DMS 273 (cell line): ENCODE data around the gene MRS2.

Experiments
- DNase-seq: peaks from one replicate; lab custom pipeline; 2025; ENCODE audit not compliant: unreplicated experiment; lab: John Stamatoyannopoulos, UW

The MRS2 gene

DNA sequence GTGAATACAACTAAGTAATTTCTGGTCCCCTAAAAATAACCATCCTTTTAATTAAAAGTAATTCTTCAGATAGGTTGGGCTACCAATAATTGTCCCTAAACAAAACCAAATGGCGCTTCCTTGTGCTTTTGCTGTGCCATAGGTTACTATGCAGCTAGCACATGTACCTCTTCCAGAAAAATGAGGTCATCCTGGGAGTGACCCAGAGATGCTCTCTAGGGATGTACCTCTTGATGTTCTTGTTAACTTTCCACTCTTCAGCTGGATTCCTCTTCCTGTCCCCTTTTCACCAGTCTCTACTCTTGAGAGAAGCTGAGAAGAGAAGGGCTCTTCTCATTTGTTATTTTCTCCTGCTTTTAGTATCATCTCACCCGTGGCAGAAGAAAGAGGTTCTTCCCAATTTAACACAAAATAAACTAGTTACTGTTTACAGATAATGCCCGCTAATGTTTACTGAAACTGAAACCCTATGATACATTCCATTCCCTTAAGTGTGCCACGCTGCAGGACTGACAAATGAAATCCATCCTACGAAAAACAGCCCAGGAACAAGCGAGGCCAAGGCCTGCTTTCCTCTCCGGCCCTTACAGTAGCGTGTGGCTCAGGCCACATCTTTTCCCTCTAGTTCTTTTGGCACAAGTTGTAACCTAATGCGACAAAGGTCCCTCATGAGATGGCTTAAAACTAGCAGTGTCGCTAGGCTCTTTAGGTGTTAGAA lies 24.2 kb downstream of the MRS2 start:
- no peak for DNase-seq

GRCh38 chr6:24428615-24429014 lies 25.9 kb downstream of the MRS2 start:
- no peak for DNase-seq

- DNase-seq: no peak
Observed at GRCh38 chr6:24429146-24429545, 26.4 kb downstream of the MRS2 start.

GRCh38 chr6:24430086-24430485 lies 27.4 kb downstream of the MRS2 start:
- no peak for DNase-seq

DNA sequence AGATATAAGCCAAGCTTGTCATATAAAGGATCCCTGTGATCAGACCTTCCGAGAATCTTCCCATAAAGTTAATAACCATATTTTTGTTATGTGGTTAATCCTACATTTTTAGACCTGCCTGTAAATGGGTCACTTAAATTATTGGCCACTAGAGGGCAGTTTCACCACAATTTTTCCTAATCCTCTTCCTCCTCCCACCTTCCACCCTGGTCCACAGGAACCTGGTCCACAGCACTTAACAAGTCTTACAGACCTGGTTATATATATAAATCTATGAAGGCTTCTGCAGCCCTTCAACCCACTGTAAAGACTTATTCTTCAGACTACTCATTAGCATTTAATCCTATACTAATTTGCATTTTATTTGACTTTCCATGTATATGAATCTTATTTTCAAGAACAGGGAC lies 28.3 kb downstream of the MRS2 start:
- peak; percentile 72 for DNase-seq

DNA sequence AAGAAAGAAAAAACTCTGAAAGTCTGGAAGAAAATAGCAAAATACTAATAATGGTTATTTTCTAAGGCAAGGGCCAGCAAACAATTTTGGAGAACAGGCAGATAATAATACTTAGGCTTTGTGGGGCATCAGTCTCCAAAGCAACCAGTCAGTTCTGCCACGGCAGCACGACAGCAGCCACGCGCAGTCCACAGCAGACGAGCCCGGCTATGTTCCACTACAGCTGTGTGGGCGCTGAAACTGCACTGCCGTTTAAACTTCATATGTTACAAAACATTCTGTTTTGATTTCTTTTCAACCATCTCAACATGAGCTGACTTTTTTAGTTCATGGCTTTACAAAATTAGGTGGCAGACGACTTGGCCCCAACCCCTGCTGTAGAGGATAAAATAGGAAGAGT lies 29.9 kb downstream of the MRS2 start:
- no peak for DNase-seq

- no peak for DNase-seq
Observed at GRCh38 chr6:24436979-24437378, 34.2 kb downstream of the MRS2 start.

DNA sequence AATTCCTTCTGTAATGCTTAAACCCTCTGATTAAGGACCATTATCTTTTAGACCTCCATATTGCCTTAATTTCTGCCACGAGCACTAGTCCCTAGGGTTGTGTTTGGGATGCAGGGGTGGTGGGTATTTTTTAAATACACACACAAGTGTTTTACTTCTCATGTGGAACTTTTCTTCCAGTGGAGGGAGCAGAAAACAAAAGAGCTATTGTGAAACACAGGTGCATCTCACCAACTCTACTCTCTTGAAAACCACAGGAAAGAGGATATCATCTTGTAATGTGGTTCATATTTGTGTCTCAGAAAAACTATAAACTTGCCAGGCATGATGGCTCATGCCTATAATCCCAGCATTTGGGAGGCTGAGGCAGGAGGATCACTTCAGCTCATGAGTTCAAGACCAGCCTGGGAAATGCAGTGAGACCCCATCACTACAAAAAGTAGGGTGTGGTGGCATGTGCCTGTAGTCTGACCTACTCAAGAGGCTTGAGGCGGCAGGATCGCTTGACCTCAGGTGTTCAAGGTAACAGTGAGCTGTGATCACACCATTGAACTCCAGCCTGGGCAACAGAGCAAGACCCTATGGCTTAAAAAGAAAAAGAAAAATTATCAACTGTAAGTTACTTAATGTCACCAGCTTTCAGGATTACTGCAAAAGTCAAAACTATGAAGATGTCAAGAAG lies 37.3 kb downstream of the MRS2 start:
- no peak for DNase-seq

- DNase-seq: no peak
Observed at GRCh38 chr6:24440897-24441598, 38.3 kb downstream of the MRS2 start.

DNA sequence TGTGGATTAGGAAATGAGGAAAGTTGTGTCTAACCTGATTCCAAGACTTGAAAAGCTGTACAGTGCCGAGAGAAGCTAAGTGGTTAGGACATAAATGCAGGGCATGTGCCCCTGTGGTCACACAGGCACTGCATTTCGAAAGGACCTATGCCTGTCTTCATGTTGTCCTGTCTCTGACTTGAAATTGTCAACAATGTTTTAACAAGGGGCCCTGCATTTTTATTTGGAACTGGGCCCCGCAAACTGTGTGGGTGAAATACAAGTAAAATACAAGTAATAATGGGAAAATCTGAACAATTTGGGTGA lies 38.8 kb downstream of the MRS2 start:
- DNase-seq: no peak

DNA sequence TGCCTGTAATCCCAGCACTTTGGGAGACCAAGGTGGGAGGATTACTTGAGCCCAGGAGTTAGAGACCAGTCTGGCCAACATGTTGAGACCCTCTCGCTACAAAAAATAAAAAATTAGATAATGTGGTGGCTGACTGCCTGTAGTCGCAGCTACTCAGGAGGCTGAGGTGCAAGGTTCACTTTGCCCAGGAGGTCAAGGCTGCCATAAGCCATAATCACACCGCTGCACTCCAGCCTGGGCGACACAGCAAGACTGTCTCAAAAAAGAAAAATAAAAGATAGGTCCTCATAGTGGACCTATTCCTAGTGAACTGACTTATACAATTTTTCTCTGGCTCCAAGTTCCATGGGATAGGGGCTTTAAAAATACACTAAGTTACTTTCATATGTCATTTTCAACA lies 41.9 kb downstream of the MRS2 start:
- DNase-seq: no peak

- DNase-seq: no peak
Observed at GRCh38 chr6:24445704-24446103, 43.0 kb downstream of the MRS2 start.

DNA sequence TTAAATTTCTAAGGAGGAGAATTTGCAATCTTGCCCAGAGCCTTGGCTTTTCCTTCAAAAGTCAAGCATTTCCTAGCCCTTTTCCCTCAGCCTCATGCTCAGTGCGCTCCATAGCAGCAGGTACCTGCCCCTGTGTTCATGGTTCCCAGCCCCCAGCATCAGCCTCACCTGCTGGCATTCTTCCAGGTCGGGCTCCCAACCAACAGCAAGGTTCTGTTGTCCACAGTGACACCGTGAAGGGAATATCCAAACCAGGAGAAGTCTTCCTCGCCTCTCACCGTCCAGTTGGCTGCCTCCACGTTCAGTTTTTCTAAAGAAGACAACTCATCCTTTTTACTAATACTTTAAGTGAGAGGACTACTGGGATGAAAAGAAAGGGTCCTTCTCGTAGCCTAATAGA lies 43.9 kb downstream of the MRS2 start:
- no peak for DNase-seq

DNA sequence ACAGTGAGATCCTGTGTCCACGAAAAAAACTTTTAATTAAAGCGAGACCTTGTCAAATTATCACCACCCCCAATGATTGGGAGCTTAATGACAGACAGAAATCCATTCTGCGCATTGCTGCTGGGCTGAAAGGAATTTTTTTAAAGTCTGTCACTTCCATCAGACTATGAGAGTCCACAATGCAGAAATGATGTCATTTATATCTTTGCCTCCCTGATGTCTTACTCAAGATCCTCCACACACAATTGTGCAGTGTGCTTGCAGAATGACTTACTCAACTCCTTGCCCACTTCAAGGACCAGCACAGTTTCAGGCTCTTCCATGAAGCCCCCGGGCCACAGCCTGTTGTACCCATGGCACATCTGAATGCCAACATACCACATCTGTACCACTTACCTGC lies 45.7 kb downstream of the MRS2 start:
- DNase-seq: no peak

DNA sequence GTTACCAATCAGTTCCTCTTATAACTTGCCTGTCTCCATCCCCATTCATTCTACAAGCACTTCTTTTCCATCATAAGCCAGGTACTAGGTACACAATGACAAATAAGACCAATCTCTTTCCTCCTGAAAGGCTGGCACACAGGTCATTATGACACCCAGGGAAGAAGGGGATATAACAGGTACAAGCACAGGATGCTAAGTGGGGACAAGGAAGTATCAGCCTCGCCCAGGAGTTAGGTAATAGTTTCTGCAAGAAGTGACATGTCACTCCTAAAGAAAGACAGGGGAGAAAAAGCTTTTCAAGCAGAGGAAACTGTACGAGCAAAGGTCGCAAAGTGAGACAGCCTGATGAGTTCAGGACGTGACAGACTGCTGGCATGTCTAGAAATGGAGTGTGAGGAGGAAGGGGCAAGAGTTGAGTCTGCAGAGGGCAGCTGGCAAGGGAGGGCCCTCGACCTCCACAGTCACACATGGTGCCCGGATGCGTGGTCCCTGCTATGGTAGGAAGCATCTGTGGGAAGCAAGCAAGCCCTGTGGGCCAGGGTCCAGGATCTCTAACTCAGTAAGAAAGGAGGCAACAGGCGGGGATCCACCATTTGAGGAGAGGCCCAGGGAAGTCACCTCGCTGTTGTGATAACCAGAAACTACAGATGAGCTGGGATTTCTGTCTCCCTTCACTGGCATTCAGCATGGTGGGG lies 46.2 kb downstream of the MRS2 start:
- no peak for DNase-seq

DNA sequence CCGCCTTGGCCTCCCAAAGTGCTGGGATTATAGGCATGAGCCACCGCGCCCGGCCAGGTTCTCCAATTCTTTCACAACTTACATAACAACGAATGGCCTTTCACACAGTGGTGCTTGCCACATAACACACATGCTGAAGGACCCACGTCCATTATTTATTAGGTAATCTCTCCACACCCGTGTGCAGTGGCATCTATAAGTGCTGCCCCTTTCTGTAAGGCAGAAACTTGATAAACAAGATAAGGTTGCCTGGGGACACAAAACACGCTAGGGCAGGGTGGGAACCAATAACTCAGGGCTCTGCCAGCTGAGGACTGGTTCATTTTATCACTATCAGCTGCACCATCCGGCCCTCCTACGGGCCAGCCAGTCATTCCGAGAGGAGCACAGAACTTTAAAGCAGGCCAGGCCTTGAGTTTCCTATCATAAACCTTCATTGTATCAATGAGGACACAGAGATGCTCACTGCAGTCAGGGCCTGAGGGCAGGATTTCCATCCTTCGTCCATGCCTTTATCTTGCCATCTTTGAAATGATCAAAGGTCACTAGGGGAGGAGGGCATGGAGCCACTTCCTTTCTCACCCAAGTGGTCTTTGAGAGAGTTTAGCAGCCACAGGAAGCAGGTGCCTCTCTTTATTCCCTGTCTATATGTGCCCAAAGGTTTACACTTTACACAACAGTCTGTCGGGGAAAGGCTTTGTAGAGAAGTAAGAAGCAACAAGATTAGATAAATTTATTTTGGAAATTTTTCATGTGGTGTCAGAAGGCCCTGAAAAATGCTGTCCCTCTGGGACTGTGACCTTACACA lies 49.0 kb downstream of the MRS2 start:
- no peak for DNase-seq

- DNase-seq: no peak
Observed at GRCh38 chr6:24453921-24454320, 51.2 kb downstream of the MRS2 start.

- no peak for DNase-seq
Observed at GRCh38 chr6:24454452-24454851, 51.7 kb downstream of the MRS2 start.

GRCh38 chr6:24455061-24455460 lies 52.3 kb downstream of the MRS2 start:
- no peak for DNase-seq

DNA sequence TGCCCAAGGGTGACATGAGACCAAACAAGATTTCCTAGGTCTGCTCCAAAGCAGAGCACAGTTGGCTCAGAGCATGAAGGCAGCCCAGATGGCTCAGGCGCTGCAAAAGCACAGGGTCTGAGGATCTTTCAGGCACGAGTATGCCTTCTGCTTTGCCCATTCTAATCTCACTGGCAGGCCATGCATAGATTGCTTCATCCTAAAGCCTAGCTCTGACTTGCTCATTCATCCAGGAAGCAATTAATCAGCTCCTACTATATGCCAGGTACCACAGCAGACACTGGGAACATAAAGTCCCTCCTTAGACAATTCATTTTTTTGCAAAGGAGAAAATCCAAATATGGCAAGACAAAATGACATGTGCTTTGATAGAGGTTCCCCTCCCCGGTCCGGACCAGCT lies 55.4 kb downstream of the MRS2 start:
- DNase-seq: peak; percentile 19

DNA sequence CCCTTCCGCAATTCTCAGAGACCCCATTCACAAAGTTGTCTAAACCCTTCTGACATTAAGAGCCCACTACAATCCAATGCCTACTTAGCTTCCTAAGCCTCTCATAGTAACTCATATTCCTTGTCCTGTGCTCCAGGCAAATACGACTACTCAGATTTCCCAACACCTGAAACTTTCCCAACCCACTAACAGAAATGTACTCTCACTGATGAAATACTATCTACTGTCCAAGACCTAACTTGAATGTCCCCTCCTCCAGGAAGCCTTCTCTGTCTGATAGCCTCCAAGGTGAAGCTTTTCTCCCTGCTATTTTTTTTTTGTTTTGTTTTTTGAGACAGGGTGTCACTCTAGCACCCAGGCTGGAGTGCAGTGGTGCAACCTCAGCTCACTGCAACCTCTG lies 56.2 kb downstream of the MRS2 start:
- no peak for DNase-seq
